Activated CD4-positive, alpha-beta T cell treated with anti-CD3 and anti-CD28 coated beads, Interleukin-2, Interleukin-4, amounts not matched to agents 100 ng/mL and 50 ng/mL, durations not matched to agents 16 hours and 8 hours (primary cell): ENCODE results near the gene SERPINB13.

Source experiments
- DNase-seq: peaks from one replicate; pipeline ENCODE4 v3.0.0-alpha.2; 2020; ENCODE audit warnings: low spot score

SERPINB13 gene

DNA sequence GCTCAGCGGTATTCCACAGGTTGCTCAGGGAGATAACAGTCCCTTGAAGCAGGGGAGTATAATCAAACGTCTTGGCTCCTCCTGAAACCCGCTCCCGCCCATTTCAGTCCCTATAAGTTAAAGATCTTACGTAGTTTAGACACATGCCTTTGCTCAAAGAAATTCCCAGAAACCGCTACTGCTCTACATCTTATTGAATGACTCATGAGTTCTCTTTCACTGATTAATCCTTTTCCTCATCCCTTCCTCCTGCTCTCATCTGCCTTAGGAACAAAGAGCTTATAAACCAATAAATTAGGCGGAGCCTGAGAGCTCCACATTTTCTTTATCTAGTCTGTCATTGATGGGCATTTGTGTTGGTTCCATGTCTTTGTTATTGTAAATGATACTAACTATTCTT is 61.1 kb downstream of the SERPINB13 start:
- no peak for DNase-seq
